Measurements from ENCODE around the gene CYP8B1.

The CYP8B1 gene

DNA sequence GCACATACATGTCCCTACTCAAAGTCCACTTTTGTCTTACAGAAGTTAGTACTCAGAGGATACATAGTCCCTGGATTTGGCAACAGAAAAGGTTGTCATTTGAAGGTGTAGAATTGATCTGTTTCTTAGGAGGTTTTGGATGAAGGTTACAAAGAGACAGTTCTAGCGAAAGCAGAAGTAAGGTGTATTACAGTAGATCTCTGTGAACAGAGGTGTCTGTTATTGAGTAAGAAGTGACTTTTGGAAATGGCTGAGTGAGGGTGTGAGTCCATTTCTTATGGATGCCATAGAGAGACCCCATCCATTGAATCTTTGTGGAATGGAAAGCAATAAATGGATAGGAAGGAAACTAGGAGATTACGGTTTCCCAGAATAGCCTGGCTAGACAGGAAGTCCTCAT lies 35.9 kb upstream of the CYP8B1 start:
- no peak overlapping the region for H3K9ac ChIP-seq (ENCODE audit: low read length)
- H3F3A ChIP-seq (ENCODE audit: insufficient read depth, low read length) = no peaks in the 10 kb centered on the region
- H3K79me2 ChIP-seq (ENCODE audit: insufficient read depth, low read length) = no peaks in the 10 kb centered on the region
- H3K36me3 ChIP-seq (ENCODE audit: insufficient read depth, low read length) = no peaks in the 10 kb centered on the region
- no peak overlapping the region for H2AFZ ChIP-seq (ENCODE audit: low read length)
- no peak overlapping the region for H3K27ac ChIP-seq (ENCODE audit: low read depth, low read length, poor library complexity, severe bottlenecking)
- no peaks in the 10 kb centered on the region for H3K27me3 ChIP-seq (ENCODE audit: insufficient read depth, low read length)
- H3K9me3 ChIP-seq (ENCODE audit: low read length) = peaks cover 21% of the 10 kb centered on the region
- no peaks in the 10 kb centered on the region for H3K4me1 ChIP-seq (ENCODE audit: insufficient read depth, low read length, severe bottlenecking)
- no peak overlapping the region for H3K4me3 ChIP-seq (ENCODE audit: low read depth, low read length, poor library complexity, severe bottlenecking)
- no peaks in the 10 kb centered on the region for H4K20me1 ChIP-seq (ENCODE audit: insufficient read depth, low read length)
- TF ChIP-seq, protein P1, sequence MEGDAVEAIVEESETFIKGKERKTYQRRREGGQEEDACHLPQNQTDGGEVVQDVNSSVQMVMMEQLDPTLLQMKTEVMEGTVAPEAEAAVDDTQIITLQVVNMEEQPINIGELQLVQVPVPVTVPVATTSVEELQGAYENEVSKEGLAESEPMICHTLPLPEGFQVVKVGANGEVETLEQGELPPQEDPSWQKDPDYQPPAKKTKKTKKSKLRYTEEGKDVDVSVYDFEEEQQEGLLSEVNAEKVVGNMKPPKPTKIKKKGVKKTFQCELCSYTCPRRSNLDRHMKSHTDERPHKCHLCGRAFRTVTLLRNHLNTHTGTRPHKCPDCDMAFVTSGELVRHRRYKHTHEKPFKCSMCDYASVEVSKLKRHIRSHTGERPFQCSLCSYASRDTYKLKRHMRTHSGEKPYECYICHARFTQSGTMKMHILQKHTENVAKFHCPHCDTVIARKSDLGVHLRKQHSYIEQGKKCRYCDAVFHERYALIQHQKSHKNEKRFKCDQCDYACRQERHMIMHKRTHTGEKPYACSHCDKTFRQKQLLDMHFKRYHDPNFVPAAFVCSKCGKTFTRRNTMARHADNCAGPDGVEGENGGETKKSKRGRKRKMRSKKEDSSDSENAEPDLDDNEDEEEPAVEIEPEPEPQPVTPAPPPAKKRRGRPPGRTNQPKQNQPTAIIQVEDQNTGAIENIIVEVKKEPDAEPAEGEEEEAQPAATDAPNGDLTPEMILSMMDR (IDR thresholded peaks at IDR 0.05; ENCODE audit: low read length) = no peak
- no peak for TF ChIP-seq EZH2 (IDR thresholded peaks at IDR 0.05; ENCODE audit: borderline replicate concordance, low read length)
- no peaks in the 10 kb centered on the region for H3K9me2 ChIP-seq (ENCODE audit: low read depth, low read length)
- H3K4me2 ChIP-seq (ENCODE audit: low read length) = no peak overlapping the region

- H3K4me2 ChIP-seq (ENCODE audit: low read length) = no peak overlapping the region
- H3K4me1 ChIP-seq (ENCODE audit: insufficient read depth, low read length, severe bottlenecking) = no peaks in the 10 kb centered on the region
- no peak for TF ChIP-seq EZH2 (IDR thresholded peaks at IDR 0.05; ENCODE audit: borderline replicate concordance, low read length)
- TF ChIP-seq, protein P1 (IDR thresholded peaks at IDR 0.05; ENCODE audit: low read length) = no peak
- H3K9me3 ChIP-seq (ENCODE audit: low read length) = peaks cover 4% of the 10 kb centered on the region; the same call in 1 of the 2 replicates
- H3K27me3 ChIP-seq (ENCODE audit: insufficient read depth, low read length) = no peaks in the 10 kb centered on the region
- H2AFZ ChIP-seq (ENCODE audit: low read length) = no peak overlapping the region
- no peak overlapping the region for H3K27ac ChIP-seq (ENCODE audit: low read depth, low read length, poor library complexity, severe bottlenecking)
- H3K36me3 ChIP-seq (ENCODE audit: insufficient read depth, low read length) = no peaks in the 10 kb centered on the region
- H3K9me2 ChIP-seq (ENCODE audit: low read depth, low read length) = no peaks in the 10 kb centered on the region
- H4K20me1 ChIP-seq (ENCODE audit: insufficient read depth, low read length) = no peaks in the 10 kb centered on the region
- H3K9ac ChIP-seq (ENCODE audit: low read length) = no peak overlapping the region
- H3K4me3 ChIP-seq (ENCODE audit: low read depth, low read length, poor library complexity, severe bottlenecking) = no peak overlapping the region
- H3F3A ChIP-seq (ENCODE audit: insufficient read depth, low read length) = no peaks in the 10 kb centered on the region
- H3K79me2 ChIP-seq (ENCODE audit: insufficient read depth, low read length) = no peaks in the 10 kb centered on the region
Measured at GRCh38 chr3:42908675-42909074, 33.0 kb upstream of the CYP8B1 start.

DNA sequence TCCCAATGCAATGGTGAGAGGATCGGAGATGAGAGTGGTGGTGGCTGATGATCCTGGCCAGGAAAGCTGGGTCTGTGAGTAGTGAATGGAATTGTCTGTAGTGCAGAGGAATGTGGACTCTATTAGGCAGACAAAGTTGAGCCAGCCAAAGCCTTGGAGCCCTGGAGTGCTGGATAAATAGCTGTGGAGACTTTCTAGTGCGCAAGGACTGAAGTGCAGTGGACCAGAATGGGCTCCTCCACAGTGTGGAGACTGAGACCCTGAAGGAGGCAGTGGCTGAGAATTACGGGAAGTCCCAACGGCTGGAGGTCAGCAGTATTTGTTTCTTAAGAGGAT lies 31.1 kb upstream of the CYP8B1 start:
- no peaks in the 10 kb centered on the region for H3K27me3 ChIP-seq (ENCODE audit: insufficient read depth, low read length)
- no peak overlapping the region for H3K4me3 ChIP-seq (ENCODE audit: low read depth, low read length, poor library complexity, severe bottlenecking)
- no peak overlapping the region for H3K4me2 ChIP-seq (ENCODE audit: low read length)

More for the DNA sequence above, 31.1 kb upstream of the CYP8B1 start:
- Histone ChIP-seq H3F3A (ENCODE audit: insufficient read depth, low read length) (no peaks in the 10 kb centered on the region), H2AFZ (ENCODE audit: low read length) (no peak overlapping the region), H3K4me1 (ENCODE audit: insufficient read depth, low read length, severe bottlenecking) (no peaks in the 10 kb centered on the region), H3K9ac (ENCODE audit: low read length) (no peak overlapping the region), H3K9me3 (ENCODE audit: low read length) (no peaks in the 10 kb centered on the region), H3K9me2 (ENCODE audit: low read depth, low read length) (no peaks in the 10 kb centered on the region), H3K36me3 (ENCODE audit: insufficient read depth, low read length) (no peaks in the 10 kb centered on the region), H3K27ac (ENCODE audit: low read depth, low read length, poor library complexity, severe bottlenecking) (no peak overlapping the region), H3K79me2 (ENCODE audit: insufficient read depth, low read length) (no peaks in the 10 kb centered on the region), H4K20me1 (ENCODE audit: insufficient read depth, low read length) (no peaks in the 10 kb centered on the region)
- TF ChIP-seq, protein P1 (IDR thresholded peaks at IDR 0.05; ENCODE audit: low read length) = no peak
- no peak for TF ChIP-seq EZH2 (IDR thresholded peaks at IDR 0.05; ENCODE audit: borderline replicate concordance, low read length)

All from OCI-LY1 (cell line).